ENCODE results near the gene LYL1.

LYL1 gene

DNA sequence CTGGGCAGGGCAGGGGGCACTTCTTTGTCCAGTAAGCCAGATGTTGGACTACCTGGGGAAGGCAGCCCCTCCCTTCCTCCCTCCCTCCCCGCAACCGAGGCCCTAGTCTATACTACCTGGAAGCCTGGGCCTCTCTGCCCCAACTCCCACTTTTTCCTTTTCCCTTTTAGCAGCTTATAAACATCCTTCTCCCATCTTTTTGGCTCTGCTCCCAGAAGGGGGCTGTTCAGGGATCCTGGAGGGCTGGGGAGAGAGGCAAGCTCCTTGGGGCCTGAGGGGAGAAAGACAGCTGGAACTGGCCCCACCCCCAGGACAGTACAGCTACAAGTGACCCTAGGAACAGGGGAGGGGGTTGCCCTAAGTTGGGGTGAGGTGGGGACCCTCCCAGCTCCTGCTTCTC is 44.9 kb downstream of the LYL1 start:
- H3K36me3 ChIP-seq (ENCODE audit: control insufficient read depth, insufficient read depth, low read length) = no peaks in the 10 kb centered on the region
- peaks cover 72% of the 10 kb centered on the region for H3K4me1 ChIP-seq (ENCODE audit: control insufficient read depth, insufficient read depth, low read length)
- no peak overlapping the region for H3K9ac ChIP-seq (ENCODE audit: low read length)
- H3K4me3 ChIP-seq (ENCODE audit: low read depth, low read length) = no peak overlapping the region
- no peaks in the 10 kb centered on the region for H3K9me3 ChIP-seq (ENCODE audit: control insufficient read depth, insufficient read depth, low read depth, low read length)
- H3K27me3 ChIP-seq (ENCODE audit: control insufficient read depth, insufficient read depth, low read length) = peaks cover 98% of the 10 kb centered on the region
- no peak overlapping the region for H3K27ac ChIP-seq (ENCODE audit: low read depth, low read length)

DNA sequence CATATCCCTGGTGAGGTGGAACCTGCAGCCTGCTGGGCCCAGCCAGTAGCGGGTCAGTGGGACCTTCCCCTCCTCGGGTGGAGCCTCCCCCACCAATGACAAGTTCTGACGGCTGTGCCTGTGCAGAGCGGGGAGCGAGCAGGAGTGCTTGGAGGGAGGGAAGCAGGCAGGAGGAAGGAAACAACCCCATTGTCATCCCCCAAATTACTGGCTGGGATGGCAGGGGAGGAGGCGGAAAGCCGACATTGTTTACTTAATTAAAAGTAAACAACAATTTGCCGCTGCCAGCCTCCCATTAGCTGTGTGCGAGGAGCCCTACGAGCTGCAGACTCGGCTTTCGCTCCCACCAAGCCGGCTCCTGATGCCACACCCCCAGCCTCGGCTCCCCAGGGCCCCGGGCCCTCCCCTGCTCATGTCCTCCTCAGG is 45.5 kb downstream of the LYL1 start:
- H3K9ac ChIP-seq (ENCODE audit: low read length) = no peak overlapping the region
- peaks cover 98% of the 10 kb centered on the region for H3K27me3 ChIP-seq (ENCODE audit: control insufficient read depth, insufficient read depth, low read length)
- H3K4me3 ChIP-seq (ENCODE audit: low read depth, low read length) = no peak overlapping the region
- H3K9me3 ChIP-seq (ENCODE audit: control insufficient read depth, insufficient read depth, low read depth, low read length) = no peaks in the 10 kb centered on the region
- H3K27ac ChIP-seq (ENCODE audit: low read depth, low read length) = no peak overlapping the region
- no peaks in the 10 kb centered on the region for H3K36me3 ChIP-seq (ENCODE audit: control insufficient read depth, insufficient read depth, low read length)
- H3K4me1 ChIP-seq (ENCODE audit: control insufficient read depth, insufficient read depth, low read length) = peaks cover 78% of the 10 kb centered on the region

GRCh38 chr19:13056052-13056660 is 46.5 kb downstream of the LYL1 start:
- Histone ChIP-seq H3K27me3 (ENCODE audit: control insufficient read depth, insufficient read depth, low read length) (peaks cover 97% of the 10 kb centered on the region), H3K4me1 (ENCODE audit: control insufficient read depth, insufficient read depth, low read length) (peaks cover 86% of the 10 kb centered on the region)

DNA sequence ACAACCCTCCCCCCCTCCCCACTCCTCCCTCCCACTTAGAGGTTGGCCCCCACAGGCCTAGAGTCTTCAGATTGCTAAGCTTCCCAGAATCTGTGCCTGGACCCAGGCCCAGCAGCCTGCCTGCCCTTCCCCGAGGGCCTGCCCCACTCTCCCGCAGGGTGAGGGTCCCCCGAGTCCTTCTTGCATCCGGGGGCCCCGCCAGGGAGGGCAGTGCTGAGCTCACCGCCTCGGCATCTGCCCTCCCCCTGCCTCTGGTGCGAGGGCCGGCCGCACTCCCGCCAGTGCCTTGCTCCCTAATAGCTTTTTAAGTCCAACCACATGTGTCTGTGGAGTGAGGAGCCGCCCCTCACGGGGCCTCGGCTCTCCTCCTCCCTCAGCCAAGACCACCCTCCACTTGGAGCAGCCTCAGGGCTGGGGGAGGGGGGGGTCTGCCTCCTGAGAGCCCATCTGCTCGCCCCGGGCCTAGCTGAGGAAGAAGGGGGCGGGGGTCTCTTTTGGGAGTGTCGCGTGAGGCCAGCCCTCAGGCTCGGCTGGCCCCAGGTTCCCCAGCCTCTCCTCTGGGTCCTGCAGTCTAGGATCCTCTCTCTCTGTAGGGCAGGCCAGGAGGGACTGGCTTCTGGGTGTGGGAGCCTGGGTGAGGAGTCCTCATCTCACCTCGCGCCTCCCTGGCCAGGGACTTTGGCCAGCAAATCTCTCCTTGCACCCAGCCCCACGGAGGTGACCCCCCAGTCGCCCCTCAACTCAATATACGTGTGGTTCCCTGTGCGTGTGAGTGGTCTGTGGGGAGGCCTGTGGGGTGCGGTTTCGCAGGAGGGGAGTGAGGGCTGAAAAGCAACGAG is 47.2 kb downstream of the LYL1 start:
- Histone ChIP-seq H3K27ac (ENCODE audit: low read depth, low read length) (peak overlapping the region; percentile 3; the same call in 1 of the 2 replicates), H3K36me3 (ENCODE audit: control insufficient read depth, insufficient read depth, low read length) (no peaks in the 10 kb centered on the region), H3K4me3 (ENCODE audit: low read depth, low read length) (peak overlapping the region; percentile 44), H3K9me3 (ENCODE audit: control insufficient read depth, insufficient read depth, low read depth, low read length) (no peaks in the 10 kb centered on the region), H3K9ac (ENCODE audit: low read length) (peak overlapping the region; percentile 62), H3K27me3 (ENCODE audit: control insufficient read depth, insufficient read depth, low read length) (peaks cover 97% of the 10 kb centered on the region), H3K4me1 (ENCODE audit: control insufficient read depth, insufficient read depth, low read length) (peaks cover 86% of the 10 kb centered on the region)

More at GRCh38 chr19:13056052-13056660, 46.5 kb downstream of the LYL1 start:
- H3K9me3 ChIP-seq (ENCODE audit: control insufficient read depth, insufficient read depth, low read depth, low read length) = no peaks in the 10 kb centered on the region
- H3K27ac ChIP-seq (ENCODE audit: low read depth, low read length) = no peak overlapping the region
- H3K4me3 ChIP-seq (ENCODE audit: low read depth, low read length) = peak overlapping the region; percentile 44
- H3K36me3 ChIP-seq (ENCODE audit: control insufficient read depth, insufficient read depth, low read length) = no peaks in the 10 kb centered on the region
- H3K9ac ChIP-seq (ENCODE audit: low read length) = peak overlapping the region; percentile 62

DNA sequence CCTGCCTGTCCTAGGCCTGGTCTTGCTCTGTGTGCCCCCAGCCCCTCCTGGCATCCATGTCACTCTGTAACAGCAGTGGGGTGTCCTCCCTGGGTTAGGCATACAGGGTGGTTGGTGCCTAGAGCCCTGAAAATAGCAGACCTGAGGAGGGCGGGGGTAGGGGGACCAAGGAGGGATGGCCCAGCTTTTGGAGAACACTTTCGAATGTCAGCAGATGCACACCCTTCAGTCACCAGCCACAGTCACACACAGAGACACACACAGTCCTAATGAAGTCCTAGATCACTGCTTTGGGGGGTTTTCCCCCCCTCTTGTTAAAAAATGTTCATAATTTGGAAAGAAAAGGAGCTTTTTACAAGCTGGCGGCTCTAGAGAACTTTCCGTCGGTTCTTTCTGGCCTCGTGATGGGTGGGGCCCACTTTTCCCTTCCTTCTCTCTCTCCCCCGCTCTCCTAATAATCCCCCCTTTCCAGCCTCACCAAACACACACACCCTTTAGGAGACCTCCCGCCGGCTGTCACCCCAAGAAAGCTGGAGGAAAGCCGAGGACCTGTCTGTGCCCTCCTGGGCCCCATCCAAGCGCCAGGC is 47.9 kb downstream of the LYL1 start:
- no peak overlapping the region for H3K27ac ChIP-seq (ENCODE audit: low read depth, low read length)
- peaks cover 80% of the 10 kb centered on the region for H3K4me1 ChIP-seq (ENCODE audit: control insufficient read depth, insufficient read depth, low read length)
- peak overlapping the region; percentile 34 for H3K9ac ChIP-seq (ENCODE audit: low read length)

DNA sequence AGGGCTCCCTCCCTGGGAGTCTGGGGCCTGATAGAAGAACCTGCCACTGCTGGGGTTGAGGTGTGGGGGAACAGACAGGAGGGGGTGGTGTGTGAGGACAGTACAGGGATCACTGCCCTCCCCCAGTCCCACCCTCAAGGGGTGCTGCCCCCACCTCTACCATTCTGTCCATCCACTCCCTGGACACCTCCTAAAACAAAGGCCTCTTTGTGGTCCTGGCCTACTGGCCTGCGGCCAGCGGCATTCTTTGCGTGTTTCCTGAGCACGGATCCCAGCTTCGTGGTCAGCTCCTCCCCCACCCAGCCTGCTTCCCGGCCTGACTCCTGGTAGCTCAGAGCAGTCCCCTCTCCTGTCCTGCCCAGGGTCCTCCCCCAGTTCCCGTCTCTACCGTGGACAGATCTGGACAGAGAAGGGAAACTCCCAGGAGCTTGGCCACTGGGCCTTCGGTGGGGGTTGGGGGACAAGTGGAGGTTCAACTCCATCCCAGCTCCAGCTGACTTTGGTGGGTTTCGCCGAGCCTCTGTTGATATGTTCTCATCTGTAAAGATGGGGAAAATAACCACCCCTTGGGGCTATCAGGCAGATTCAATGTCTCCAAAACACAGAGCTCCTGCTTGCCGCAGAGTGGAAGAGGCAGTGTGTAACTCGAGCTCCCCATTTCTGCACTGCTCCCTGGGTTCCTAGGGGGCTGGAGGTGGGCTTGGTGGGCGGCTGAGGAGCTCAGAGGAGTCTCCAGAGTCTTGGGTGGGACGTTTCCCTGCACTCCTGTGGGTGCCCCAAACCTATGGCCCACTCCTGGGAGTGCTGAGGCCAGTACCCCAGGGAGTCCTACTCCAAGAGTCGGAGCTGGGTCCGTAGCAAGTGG is 48.7 kb downstream of the LYL1 start:
- H3K4me3 ChIP-seq (ENCODE audit: low read depth, low read length) = no peak overlapping the region; the same call in 1 of the 2 replicates
- H3K27ac ChIP-seq (ENCODE audit: low read depth, low read length) = no peak overlapping the region
- peaks cover 97% of the 10 kb centered on the region for H3K27me3 ChIP-seq (ENCODE audit: control insufficient read depth, insufficient read depth, low read length)

More for the DNA sequence above, 47.9 kb downstream of the LYL1 start:
- Histone ChIP-seq H3K36me3 (ENCODE audit: control insufficient read depth, insufficient read depth, low read length) (no peaks in the 10 kb centered on the region), H3K9me3 (ENCODE audit: control insufficient read depth, insufficient read depth, low read depth, low read length) (no peaks in the 10 kb centered on the region), H3K27me3 (ENCODE audit: control insufficient read depth, insufficient read depth, low read length) (peaks cover 97% of the 10 kb centered on the region), H3K4me3 (ENCODE audit: low read depth, low read length) (no peak overlapping the region)

GRCh38 chr19:13053238-13053637 is 49.4 kb downstream of the LYL1 start:
- Histone ChIP-seq H3K9me3 (ENCODE audit: control insufficient read depth, insufficient read depth, low read depth, low read length) (no peaks in the 10 kb centered on the region), H3K4me3 (ENCODE audit: low read depth, low read length) (no peak overlapping the region), H3K36me3 (ENCODE audit: control insufficient read depth, insufficient read depth, low read length) (no peaks in the 10 kb centered on the region), H3K27me3 (ENCODE audit: control insufficient read depth, insufficient read depth, low read length) (peaks cover 96% of the 10 kb centered on the region), H3K27ac (ENCODE audit: low read depth, low read length) (no peak overlapping the region), H3K9ac (ENCODE audit: low read length) (peak overlapping the region; percentile 38), H3K4me1 (ENCODE audit: control insufficient read depth, insufficient read depth, low read length) (peaks cover 71% of the 10 kb centered on the region)

More for the DNA sequence above, 48.7 kb downstream of the LYL1 start:
- Histone ChIP-seq H3K9me3 (ENCODE audit: control insufficient read depth, insufficient read depth, low read depth, low read length) (no peaks in the 10 kb centered on the region), H3K9ac (ENCODE audit: low read length) (peak overlapping the region; percentile 38), H3K4me1 (ENCODE audit: control insufficient read depth, insufficient read depth, low read length) (peaks cover 75% of the 10 kb centered on the region), H3K36me3 (ENCODE audit: control insufficient read depth, insufficient read depth, low read length) (no peaks in the 10 kb centered on the region)

GRCh38 chr19:13052447-13053175 is 50.0 kb downstream of the LYL1 start:
- Histone ChIP-seq H3K9me3 (ENCODE audit: control insufficient read depth, insufficient read depth, low read depth, low read length) (no peaks in the 10 kb centered on the region), H3K27ac (ENCODE audit: low read depth, low read length) (no peak overlapping the region), H3K4me3 (ENCODE audit: low read depth, low read length) (no peak overlapping the region), H3K9ac (ENCODE audit: low read length) (no peak overlapping the region), H3K36me3 (ENCODE audit: control insufficient read depth, insufficient read depth, low read length) (no peaks in the 10 kb centered on the region), H3K27me3 (ENCODE audit: control insufficient read depth, insufficient read depth, low read length) (peaks cover 96% of the 10 kb centered on the region), H3K4me1 (ENCODE audit: control insufficient read depth, insufficient read depth, low read length) (peaks cover 67% of the 10 kb centered on the region)

GRCh38 chr19:13051557-13052165 is 51.0 kb downstream of the LYL1 start:
- no peak overlapping the region for H3K9ac ChIP-seq (ENCODE audit: low read length)
- peak overlapping the region; percentile 41 for H3K4me3 ChIP-seq (ENCODE audit: low read depth, low read length)
- H3K27ac ChIP-seq (ENCODE audit: low read depth, low read length) = no peak overlapping the region
- no peaks in the 10 kb centered on the region for H3K36me3 ChIP-seq (ENCODE audit: control insufficient read depth, insufficient read depth, low read length)
- H3K27me3 ChIP-seq (ENCODE audit: control insufficient read depth, insufficient read depth, low read length) = peaks cover 96% of the 10 kb centered on the region
- no peaks in the 10 kb centered on the region for H3K9me3 ChIP-seq (ENCODE audit: control insufficient read depth, insufficient read depth, low read depth, low read length)
- peaks cover 58% of the 10 kb centered on the region for H3K4me1 ChIP-seq (ENCODE audit: control insufficient read depth, insufficient read depth, low read length)

- Histone ChIP-seq H3K9me3 (ENCODE audit: control insufficient read depth, insufficient read depth, low read depth, low read length) (no peaks in the 10 kb centered on the region), H3K4me3 (ENCODE audit: low read depth, low read length) (no peak overlapping the region), H3K4me1 (ENCODE audit: control insufficient read depth, insufficient read depth, low read length) (peaks cover 44% of the 10 kb centered on the region), H3K9ac (ENCODE audit: low read length) (no peak overlapping the region), H3K36me3 (ENCODE audit: control insufficient read depth, insufficient read depth, low read length) (no peaks in the 10 kb centered on the region), H3K27ac (ENCODE audit: low read depth, low read length) (no peak overlapping the region), H3K27me3 (ENCODE audit: control insufficient read depth, insufficient read depth, low read length) (peaks cover 96% of the 10 kb centered on the region)
These were observed 52.4 kb downstream of the LYL1 start for GRCh38 chr19:13050274-13050673.

All from HUES6 (cell line).